ENCODE results near the gene FBXO28.

GRCh38 chr1:224159541-224159940, 45.6 kb downstream of the FBXO28 start:
- TF ChIP-seq CTCF (IDR thresholded peaks at IDR 0.05) (no peak), POLR2A (IDR thresholded peaks at IDR 0.05) (no peak)
